HUES48 (cell line): ENCODE measurements around the gene PCNX2.

Experiments used
- H3K27ac ChIP-seq: one replicate; pipeline ENCODE4 v1.7.0; 2013; ENCODE audit warnings: low read depth, low read length, inconsistent platforms
- H3K27me3 ChIP-seq: 2 replicates; pipeline ENCODE4 v1.6.1; 2013; ENCODE audit warnings: mild to moderate bottlenecking, low read length; ENCODE audit not compliant: control insufficient read depth, insufficient read depth
- H3K36me3 ChIP-seq: 2 replicates; pipeline ENCODE4 v1.6.1; 2013; ENCODE audit warnings: low read length; ENCODE audit not compliant: control insufficient read depth, insufficient read depth
- H3K4me1 ChIP-seq: 2 replicates; pipeline ENCODE4 v1.6.1; 2013; ENCODE audit warnings: mild to moderate bottlenecking, low read length; ENCODE audit not compliant: control insufficient read depth, insufficient read depth
- H3K4me3 ChIP-seq: 2 replicates; pipeline ENCODE4 v1.5.1; 2013; ENCODE audit warnings: mild to moderate bottlenecking, low read depth, low read length
- H3K9ac ChIP-seq: 2 replicates; pipeline ENCODE4 v1.6.1; 2013; ENCODE audit warnings: mild to moderate bottlenecking, low read depth, low read length, moderate library complexity
- H3K9me3 ChIP-seq: 2 replicates; pipeline ENCODE4 v1.6.1; 2013; ENCODE audit warnings: low read length; ENCODE audit not compliant: control insufficient read depth, insufficient read depth

Gene PCNX2

GRCh38 chr1:233063462-233063861 lies 232.1 kb downstream of the PCNX2 start:
- H3K4me1 ChIP-seq, result peaks cover 5% of the 10 kb centered on the region; the same call in 1 of the 2 replicates
- H3K4me3 ChIP-seq, result no peak overlapping the region
- no peaks in the 10 kb centered on the region for H3K27me3 ChIP-seq
- 0 out of 2 replicates have a peak, but pooled peaks cover 4% of the 10 kb centered on the region for H3K36me3 ChIP-seq
- H3K27ac ChIP-seq, result no peak overlapping the region
- H3K9ac ChIP-seq, result no peak overlapping the region
- H3K9me3 ChIP-seq, result peaks cover 3% of the 10 kb centered on the region; the same call in 1 of the 2 replicates

DNA sequence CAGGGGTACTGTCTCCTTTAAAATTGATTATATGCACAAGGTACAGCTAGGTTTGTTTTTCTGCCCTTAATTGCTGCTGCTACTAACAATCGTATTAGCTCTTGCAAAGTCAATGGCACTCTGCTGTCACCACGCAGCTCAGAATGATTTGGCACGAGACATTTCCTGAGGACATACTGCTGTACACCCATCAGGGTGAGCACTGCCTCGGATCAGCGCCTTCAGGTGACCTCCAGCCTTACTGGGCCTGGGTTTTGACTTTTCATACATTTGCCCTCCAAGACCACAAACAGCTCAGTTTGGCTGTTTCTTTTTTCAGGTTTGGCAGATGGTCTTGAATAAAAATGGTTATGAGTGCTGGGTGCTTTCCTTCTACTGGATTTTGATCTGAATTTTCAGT lies 234.3 kb downstream of the PCNX2 start:
- Histone ChIP-seq H3K27ac (no peak overlapping the region), H3K4me3 (no peak overlapping the region), H3K36me3 (0 out of 2 replicates have a peak, but pooled peaks cover 4% of the 10 kb centered on the region), H3K9ac (no peak overlapping the region), H3K27me3 (no peaks in the 10 kb centered on the region), H3K4me1 (peaks cover 5% of the 10 kb centered on the region; the same call in 1 of the 2 replicates), H3K9me3 (no peaks in the 10 kb centered on the region; the same call in 1 of the 2 replicates)

GRCh38 chr1:233060461-233060994 lies 235.0 kb downstream of the PCNX2 start:
- Histone ChIP-seq H3K4me3 (no peak overlapping the region), H3K9me3 (no peaks in the 10 kb centered on the region), H3K4me1 (peaks cover 5% of the 10 kb centered on the region; the same call in 1 of the 2 replicates), H3K36me3 (0 out of 2 replicates have a peak, but pooled peaks cover 4% of the 10 kb centered on the region), H3K27ac (no peak overlapping the region), H3K27me3 (no peaks in the 10 kb centered on the region), H3K9ac (no peak overlapping the region)

GRCh38 chr1:233057836-233058235 lies 237.7 kb downstream of the PCNX2 start:
- no peaks in the 10 kb centered on the region for H3K27me3 ChIP-seq

GRCh38 chr1:233055879-233056641 lies 239.5 kb downstream of the PCNX2 start:
- Histone ChIP-seq H3K27ac (no peak overlapping the region), H3K4me1 (peaks cover 5% of the 10 kb centered on the region; the same call in 1 of the 2 replicates), H3K36me3 (peaks cover 17% of the 10 kb centered on the region), H3K4me3 (no peak overlapping the region), H3K9me3 (no peaks in the 10 kb centered on the region), H3K27me3 (no peaks in the 10 kb centered on the region), H3K9ac (no peak overlapping the region)

More at GRCh38 chr1:233057836-233058235, 237.7 kb downstream of the PCNX2 start:
- no peak overlapping the region for H3K9ac ChIP-seq
- H3K27ac ChIP-seq, result no peak overlapping the region
- H3K36me3 ChIP-seq, result peaks cover 14% of the 10 kb centered on the region
- H3K9me3 ChIP-seq, result no peaks in the 10 kb centered on the region
- peaks cover 5% of the 10 kb centered on the region; the same call in 1 of the 2 replicates for H3K4me1 ChIP-seq
- no peak overlapping the region for H3K4me3 ChIP-seq

DNA sequence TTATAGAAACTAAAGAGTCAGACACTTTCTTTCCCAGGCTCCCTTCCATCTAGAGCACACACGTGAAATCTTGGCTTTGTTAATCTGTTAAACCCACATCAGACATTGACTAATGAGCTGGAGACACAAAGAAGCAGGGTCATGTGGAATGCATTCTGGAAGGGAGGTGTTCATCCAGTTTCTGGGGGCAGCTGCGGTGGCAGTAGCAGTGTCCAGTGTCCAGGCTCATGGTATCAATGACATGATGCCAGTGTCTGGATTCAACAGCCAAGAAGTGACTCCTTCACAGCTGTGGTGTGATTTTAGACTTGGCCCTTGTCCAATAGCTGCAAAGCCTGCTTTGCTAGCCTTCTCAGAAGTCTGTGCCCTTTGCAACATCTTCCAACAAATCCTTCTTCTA lies 249.9 kb downstream of the PCNX2 start:
- Histone ChIP-seq H3K27ac (no peak overlapping the region), H3K9me3 (no peaks in the 10 kb centered on the region), H3K27me3 (no peaks in the 10 kb centered on the region), H3K4me3 (no peak overlapping the region), H3K9ac (no peak overlapping the region), H3K4me1 (no peaks in the 10 kb centered on the region), H3K36me3 (0 out of 2 replicates have a peak, but pooled peaks cover 6% of the 10 kb centered on the region)

DNA sequence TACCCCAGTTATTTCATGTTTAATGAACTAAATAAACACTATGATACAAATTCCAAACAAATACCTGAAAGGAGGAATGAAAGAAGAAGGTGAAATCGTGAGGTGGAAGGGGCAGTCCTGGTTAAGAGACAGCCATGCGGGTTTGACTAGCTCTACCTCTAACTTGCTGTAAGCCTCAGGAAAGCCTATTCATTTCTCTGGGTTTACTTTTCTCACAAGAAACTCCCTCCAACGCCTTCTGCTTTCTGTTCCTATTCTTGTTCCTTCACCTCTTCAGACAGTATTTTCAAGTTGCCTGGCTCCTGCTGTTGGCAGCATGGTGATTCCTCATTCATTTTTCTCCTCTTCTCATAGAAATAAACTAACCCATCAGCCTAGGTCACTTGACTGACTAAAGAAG lies 252.7 kb downstream of the PCNX2 start:
- H3K27me3 ChIP-seq, result no peaks in the 10 kb centered on the region
- no peak overlapping the region for H3K27ac ChIP-seq
- H3K9ac ChIP-seq, result no peak overlapping the region
- H3K9me3 ChIP-seq, result no peaks in the 10 kb centered on the region
- H3K36me3 ChIP-seq, result peaks cover 6% of the 10 kb centered on the region; the same call in 1 of the 2 replicates
- H3K4me1 ChIP-seq, result no peaks in the 10 kb centered on the region
- no peak overlapping the region for H3K4me3 ChIP-seq

DNA sequence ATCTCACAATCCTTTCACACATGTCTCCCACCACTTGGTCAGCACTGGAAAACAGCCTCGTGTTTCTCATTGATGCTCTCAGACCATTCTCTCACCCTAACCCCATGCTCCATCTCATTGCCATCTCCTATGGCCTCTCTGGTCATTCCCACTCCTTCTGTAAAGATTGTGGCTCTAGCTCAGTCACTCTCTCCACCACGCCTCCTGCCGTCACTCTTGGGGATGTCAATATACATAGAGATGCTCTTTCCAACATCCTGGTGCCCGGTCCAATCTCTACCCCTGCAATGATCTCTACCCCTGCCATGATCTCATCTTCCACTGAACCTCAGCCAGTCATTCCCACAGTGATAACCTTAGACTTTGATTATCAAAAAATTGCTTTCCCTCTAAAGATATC lies 255.0 kb downstream of the PCNX2 start:
- H3K27ac ChIP-seq, result no peak overlapping the region
- H3K27me3 ChIP-seq, result no peaks in the 10 kb centered on the region
- no peak overlapping the region for H3K4me3 ChIP-seq
- no peaks in the 10 kb centered on the region for H3K4me1 ChIP-seq
- H3K9me3 ChIP-seq, result no peaks in the 10 kb centered on the region
- peaks cover under 1% of the 10 kb centered on the region; the same call in 1 of the 2 replicates for H3K36me3 ChIP-seq
- no peak overlapping the region for H3K9ac ChIP-seq

- Histone ChIP-seq H3K36me3 (no peaks in the 10 kb centered on the region; the same call in 1 of the 2 replicates), H3K9ac (no peak overlapping the region), H3K27me3 (no peaks in the 10 kb centered on the region), H3K4me1 (no peaks in the 10 kb centered on the region), H3K9me3 (no peaks in the 10 kb centered on the region), H3K4me3 (no peak overlapping the region), H3K27ac (no peak overlapping the region)
These were observed 256.9 kb downstream of the PCNX2 start for GRCh38 chr1:233038581-233038980.

DNA sequence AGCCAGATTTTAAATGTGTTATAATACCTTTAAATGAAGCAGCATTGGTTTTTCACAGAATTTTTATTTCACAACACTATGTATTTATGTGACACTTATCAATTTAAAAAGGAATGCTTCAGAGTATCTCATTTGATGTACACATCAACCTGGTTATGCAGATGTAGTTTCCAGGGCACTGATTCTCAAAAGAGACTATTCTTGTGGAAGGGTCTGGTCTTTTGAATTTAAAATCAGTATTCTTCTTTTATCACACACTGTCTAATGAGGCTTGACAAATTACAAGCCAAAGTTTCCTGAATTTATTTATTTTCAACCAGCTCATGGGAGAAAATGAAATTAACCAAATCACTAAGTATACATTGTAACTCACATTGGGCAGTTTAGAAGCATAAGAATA lies 257.7 kb downstream of the PCNX2 start:
- no peaks in the 10 kb centered on the region for H3K9me3 ChIP-seq
- no peak overlapping the region for H3K4me3 ChIP-seq
- no peak overlapping the region for H3K9ac ChIP-seq
- no peaks in the 10 kb centered on the region for H3K27me3 ChIP-seq
- no peaks in the 10 kb centered on the region; the same call in 1 of the 2 replicates for H3K36me3 ChIP-seq
- no peaks in the 10 kb centered on the region for H3K4me1 ChIP-seq
- no peak overlapping the region for H3K27ac ChIP-seq

GRCh38 chr1:233034836-233035235 lies 260.7 kb downstream of the PCNX2 start:
- H3K36me3 ChIP-seq, result no peaks in the 10 kb centered on the region; the same call in 1 of the 2 replicates
- H3K4me3 ChIP-seq, result no peak overlapping the region
- H3K4me1 ChIP-seq, result no peaks in the 10 kb centered on the region
- no peak overlapping the region for H3K27ac ChIP-seq
- H3K27me3 ChIP-seq, result no peaks in the 10 kb centered on the region
- H3K9me3 ChIP-seq, result no peaks in the 10 kb centered on the region
- no peak overlapping the region for H3K9ac ChIP-seq
